Lung (tissue), 12 donors: ENCODE measurements around the gene RCN2. TPM values are rescaled to one million over a fixed set of nuclear protein-coding genes. Genes with fewer than 3 reads are reported as not detected.
A peak's percentile ranks its signal among the peaks of the same experiment; 100 is the strongest.

Experiments
- ATAC-seq: fragments of 200-7000 bp; cut with Tn5 transposase; one replicate; pipeline ENCODE4 v1.9.1; 2020; ENCODE audit warnings: moderate number of reproducible peaks; ENCODE audit not compliant: insufficient read depth, low FRiP score
- DNase-seq, 3 donors: peaks; one replicate each; pipeline ENCODE4 v3.0.0-alpha.2; 2013 to 2017
- H3K27ac ChIP-seq, 2 donors: one replicate each; pipeline ENCODE4 v1.5.1; 2013; ENCODE audit warnings: mild to moderate bottlenecking in 2 of 2, moderate library complexity in 2 of 2, control low read depth in 1 of 2, inconsistent platforms in 1 of 2, low read depth in 1 of 2, low read length in 1 of 2
- H3K27me3 ChIP-seq, 3 donors: one replicate each; pipeline ENCODE4 v1.5.1; 2013; ENCODE audit warnings: low read length in 2 of 3; ENCODE audit not compliant: control insufficient read depth in 3 of 3, insufficient read depth in 3 of 3
- H3K36me3 ChIP-seq, 4 donors: one replicate each; pipeline ENCODE4 v1.5.1; 2013; ENCODE audit warnings: low read length in 4 of 4, mild to moderate bottlenecking in 1 of 4, moderate library complexity in 1 of 4; ENCODE audit not compliant: control insufficient read depth in 4 of 4, insufficient read depth in 4 of 4
- H3K4me1 ChIP-seq, 5 donors: one replicate each; pipeline ENCODE4 v1.5.1; 2013; ENCODE audit warnings: low read length in 5 of 5, mild to moderate bottlenecking in 2 of 5, moderate library complexity in 1 of 5; ENCODE audit not compliant: control insufficient read depth in 5 of 5, insufficient read depth in 5 of 5
- H3K4me3 ChIP-seq: one replicate; pipeline ENCODE4 v1.5.1; 2013; ENCODE audit warnings: mild to moderate bottlenecking, control low read depth, moderate library complexity
- H3K9ac ChIP-seq, 2 donors: one replicate each; pipeline ENCODE4 v1.5.1; 2013; ENCODE audit warnings: low read length in 2 of 2, control low read depth in 1 of 2; ENCODE audit not compliant: insufficient read depth in 1 of 2
- H3K9me3 ChIP-seq, 4 donors: one replicate each; pipeline ENCODE4 v1.5.1; 2013; ENCODE audit warnings: low read length in 3 of 4, mild to moderate bottlenecking in 1 of 4, moderate library complexity in 1 of 4; ENCODE audit not compliant: control insufficient read depth in 4 of 4, insufficient read depth in 3 of 4
- CTCF ChIP-seq: IDR thresholded peaks from 2 replicates; pipeline ENCODE4 v1.5.1; 2012; ENCODE audit warnings: mild to moderate bottlenecking; ENCODE audit errors: control extremely low read depth, extremely low read depth
- WGBS, 2 donors: extraction: QIAGEN DNeasy Blood & Tissue Kit; methylation state at CpG; one replicate each; pipeline ENCODE4 v1.1.7; 2013; 5-methylcytosine and 5-hydroxymethylcytosine counted together
- polyA plus RNA-seq, 2 donors: library from polyadenylated mRNA; stranded (reverse); fragments of 200-250 nt; gene quantifications; one replicate each; pipeline ENCODE4 v1.2.1, GENCODE V29; 2013
- total RNA-seq, 2 donors: library from RNA; depleted of rRNA in 1 of 2; stranded (reverse); fragments of >200 nt in 1 of 2; gene quantifications; one replicate each; pipeline ENCODE4 v1.2.1, GENCODE V29; 2014 to 2021
- donor health status: control.
- donor health status: control.
- donor health status: Bipolar disorder and iron deficiency.
- donor health status: healthy.
- donor health status: DM: yes; HTN: yes; CAD: no.

Gene RCN2
- total and polyA plus RNA-seq, 4 donors, result 28.7 to 66.1 (median 34.2) TPM

- Histone ChIP-seq H3K4me1 (peaks cover 0 to 17% (median 4%) of the 10 kb centered on the region in 5 donors), H3K27me3 (no peaks in the 10 kb centered on the region), H3K9me3 (no peaks in the 10 kb centered on the region), H3K27ac (no peak overlapping the region), H3K4me3 (no peak overlapping the region), H3K36me3 (peaks cover 0 to 10% (median 5%) of the 10 kb centered on the region in 4 donors), H3K9ac (no peak overlapping the region)
- TF ChIP-seq CTCF, result no peak
- DNase-seq (no peak), ATAC-seq (no peak)
Observed at GRCh38 chr15:76929011-76929760, 2.4 kb upstream of the RCN2 start.

GRCh38 chr15:76930831-76931396 is 635 bp upstream of the RCN2 start:
- Histone ChIP-seq H3K27ac (peak overlapping the region; percentile 72 to 87), H3K9me3 (no peaks in the 10 kb centered on the region), H3K4me3 (peak overlapping the region; percentile 31), H3K4me1 (peaks cover 0 to 17% (median 4%) of the 10 kb centered on the region in 5 donors), H3K27me3 (no peaks in the 10 kb centered on the region), H3K9ac (peak overlapping the region in 1 of 2 donors; percentile 90), H3K36me3 (peaks cover 2 to 18% (median 13%) of the 10 kb centered on the region in 4 donors)
- DNase-seq (no peak), ATAC-seq (no peak)
- WGBS, 2 donors, result 20 to 21% methylated on average over 7 of the region's 7 CpGs
- TF ChIP-seq CTCF, result no peak

- TF ChIP-seq CTCF, result no peak
- ATAC-seq, result peak; percentile 3
- Histone ChIP-seq H3K36me3 (peaks cover 5 to 24% (median 21%) of the 10 kb centered on the region in 4 donors), H3K27me3 (no peaks in the 10 kb centered on the region), H3K4me3 (peak overlapping the region; percentile 76), H3K4me1 (peaks cover 0 to 17% (median 4%) of the 10 kb centered on the region in 5 donors), H3K9ac (peak overlapping the region; percentile 53 to 78), H3K9me3 (no peaks in the 10 kb centered on the region), H3K27ac (peak overlapping the region; percentile 72 to 93)
- peak in 2 of 3 donors; percentile 40 to 64 for DNase-seq
- WGBS, 2 donors, result 23% methylated on average over 14 of the region's 14 CpGs
Observed at GRCh38 chr15:76932135-76932966, 802 bp downstream of the RCN2 start.
